Fibroblast of the conjunctiva (primary cell): ENCODE results near the gene RBM19.
A peak's percentile ranks its signal among the peaks of the same experiment; 100 is the strongest.
"Not testable (repeated sequence)": the region's sequence is repeated elsewhere in the genome, so short reads cannot be mapped to it uniquely, and the experiment has no call there.

ENCODE experiments used
- DNase-seq: peaks from one replicate; pipeline ENCODE4 v3.0.0-alpha.2; 2010; ENCODE audit warnings: low read depth

RBM19 gene

DNA sequence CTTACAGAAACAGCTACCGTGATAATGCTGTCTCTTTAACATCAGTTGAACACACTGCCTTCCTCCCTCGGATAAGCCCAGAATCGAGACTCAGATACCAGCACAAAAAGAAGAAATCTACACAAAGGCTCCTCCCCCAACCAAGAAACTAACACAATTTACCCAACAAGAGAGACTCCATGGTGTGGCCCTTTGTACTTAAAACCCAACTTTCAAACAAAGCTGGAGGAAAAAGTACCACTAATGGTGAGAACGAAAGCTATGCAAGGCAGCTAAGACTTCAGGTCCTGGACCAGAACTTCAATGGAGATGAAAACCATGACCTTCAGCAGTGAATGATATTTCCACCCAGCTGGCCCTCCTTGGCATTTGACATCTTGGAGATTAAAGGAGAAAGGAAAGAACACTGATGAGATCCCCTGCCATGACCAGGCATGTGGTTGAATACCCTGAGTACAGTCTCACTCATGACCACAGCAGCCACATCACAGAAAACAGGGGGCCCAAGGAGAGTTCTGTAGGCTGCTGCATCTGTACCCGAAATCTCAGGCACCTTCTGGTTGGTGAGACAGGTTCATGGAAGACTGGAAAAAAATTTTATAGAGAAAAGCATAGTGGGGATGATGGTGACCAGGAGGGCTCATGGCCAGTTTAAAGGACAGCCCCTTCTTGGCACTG is 36.7 kb downstream of the RBM19 start:
- no peak for DNase-seq

DNA sequence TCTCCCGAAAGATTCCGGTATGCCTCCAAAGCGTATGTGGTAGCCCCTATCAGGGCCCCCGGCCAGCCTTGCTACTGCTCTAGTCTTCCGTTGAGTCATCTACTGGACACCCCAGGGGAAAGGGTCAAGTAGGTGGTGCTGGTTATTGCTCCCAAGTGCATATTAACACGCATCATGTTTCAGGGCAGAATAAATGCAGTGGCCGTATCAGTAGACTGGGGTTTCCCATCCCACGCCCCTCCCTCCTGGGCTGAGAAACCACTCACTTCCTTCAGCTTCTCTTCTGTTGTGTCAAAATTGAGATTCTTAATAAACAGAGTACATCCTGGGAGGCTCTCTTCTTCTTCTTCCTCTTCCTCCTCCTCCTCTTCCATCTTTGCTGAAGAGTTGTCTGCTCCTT is 39.3 kb downstream of the RBM19 start:
- no peak for DNase-seq

DNA sequence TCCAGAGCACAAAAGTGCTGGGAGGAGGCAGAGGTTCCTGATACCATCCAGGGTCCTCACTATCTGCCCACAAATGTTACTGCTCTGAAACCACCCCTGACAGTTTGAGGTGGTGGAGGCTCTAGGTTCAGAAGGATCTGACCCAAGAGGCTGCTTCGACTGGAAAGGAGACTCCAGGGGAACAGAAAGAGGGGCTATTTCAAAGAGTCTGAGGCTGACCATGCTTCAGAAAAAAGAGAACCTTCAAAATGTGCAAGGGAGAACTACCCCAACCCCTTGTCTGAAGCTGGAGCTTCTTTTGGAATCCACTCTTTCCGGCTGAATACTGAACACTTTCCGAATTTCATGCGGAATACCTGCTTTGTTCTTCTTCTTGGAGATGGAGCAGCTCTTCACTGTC is 41.8 kb downstream of the RBM19 start:
- DNase-seq, result no peak

DNA sequence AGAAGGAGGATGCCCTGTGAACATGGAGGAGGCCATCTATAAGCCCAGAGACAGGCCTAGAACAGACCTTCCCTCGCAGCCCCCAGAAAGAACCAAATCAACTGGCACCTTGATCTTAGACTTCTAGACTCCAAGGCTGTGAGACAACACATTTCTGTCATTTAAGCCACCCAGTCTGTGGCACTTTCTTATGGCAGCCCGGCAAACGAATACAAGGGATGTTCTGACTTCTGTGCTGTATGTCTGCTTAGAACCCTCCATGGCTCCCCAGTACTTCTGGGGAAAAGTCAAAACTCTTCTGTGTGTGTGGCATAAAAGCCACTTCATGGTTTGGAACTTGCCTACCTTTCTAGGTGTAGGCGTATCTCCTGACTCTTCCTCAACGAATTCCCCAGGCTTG is 42.9 kb downstream of the RBM19 start:
- no peak for DNase-seq

DNA sequence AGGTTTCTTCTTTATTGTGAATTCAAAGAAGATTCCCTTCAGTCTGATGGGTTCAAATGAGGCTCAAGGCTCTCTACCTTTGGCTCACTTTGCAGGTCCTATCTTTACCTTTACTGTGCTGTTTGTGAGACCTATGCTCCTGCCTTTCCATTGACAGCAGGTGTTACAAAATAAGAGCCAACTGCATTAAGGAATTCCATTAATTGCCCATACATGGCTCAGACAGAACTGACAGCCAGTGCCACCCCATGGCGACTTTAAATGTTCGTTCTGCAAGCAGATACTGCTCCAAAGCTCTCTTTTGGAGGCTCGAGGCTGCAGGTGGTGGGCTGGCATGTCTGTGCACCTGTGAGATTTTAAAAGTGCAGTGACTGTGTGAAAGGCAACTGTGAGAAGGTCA is 44.7 kb downstream of the RBM19 start:
- DNase-seq, result no peak

DNA sequence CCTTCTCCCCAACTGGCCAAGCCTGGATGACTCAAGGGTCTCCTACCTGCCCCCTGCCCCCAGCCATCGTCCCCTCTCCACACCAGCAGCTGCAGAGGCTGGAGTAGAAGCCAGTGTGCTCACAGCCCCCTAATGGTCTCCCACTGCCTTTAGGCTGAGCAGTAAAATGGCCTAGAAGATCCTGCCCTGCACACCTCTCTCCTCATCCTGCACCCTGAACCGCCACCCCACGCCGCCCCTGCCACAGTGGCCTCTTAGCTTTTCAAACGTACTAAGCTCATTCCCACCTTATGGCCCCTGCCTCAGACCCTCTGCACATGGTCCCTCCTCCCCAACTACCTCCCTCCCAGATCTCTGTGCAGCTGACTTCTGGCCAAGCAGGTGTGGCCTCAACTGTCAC is 46.3 kb downstream of the RBM19 start:
- DNase-seq, result no peak

DNA sequence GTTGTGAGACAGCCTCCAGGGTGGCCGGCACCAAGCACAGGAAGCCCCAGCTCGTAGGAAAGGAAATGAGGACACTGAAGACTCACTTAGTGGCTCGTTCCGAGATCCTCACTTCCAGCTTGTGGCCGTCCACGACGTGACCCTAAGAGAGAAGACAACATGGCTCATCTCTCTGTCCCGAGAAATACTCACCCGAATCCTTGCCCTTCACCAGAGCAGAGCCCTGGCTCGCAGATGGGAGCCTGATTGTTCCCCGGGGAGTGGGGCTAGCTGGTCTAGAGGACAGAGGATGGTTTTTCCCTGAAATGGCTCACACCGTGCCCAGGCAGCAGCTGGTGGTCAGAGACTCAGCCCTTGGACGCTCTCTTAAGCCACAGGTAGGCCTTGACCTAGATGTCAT is 47.8 kb downstream of the RBM19 start:
- DNase-seq, result no peak

DNA sequence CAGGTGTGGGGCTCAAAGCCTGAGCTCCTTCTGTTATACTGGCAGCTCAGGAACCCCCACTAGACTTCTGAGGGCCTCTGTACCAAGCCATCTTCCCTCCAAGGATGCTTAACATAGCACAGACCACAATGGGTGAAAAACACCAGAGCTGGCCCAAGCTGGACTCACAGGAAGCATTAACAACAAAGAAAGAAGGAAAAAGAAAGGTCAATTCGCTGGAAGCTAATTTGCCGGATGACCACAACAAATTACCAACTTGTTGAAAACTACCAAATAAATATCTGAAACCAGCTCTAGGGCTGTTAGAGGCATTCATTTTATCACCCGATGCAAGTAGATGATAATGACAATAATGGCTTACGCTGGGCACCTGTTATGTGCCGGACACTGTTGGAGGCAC is 48.7 kb downstream of the RBM19 start:
- no peak for DNase-seq

DNA sequence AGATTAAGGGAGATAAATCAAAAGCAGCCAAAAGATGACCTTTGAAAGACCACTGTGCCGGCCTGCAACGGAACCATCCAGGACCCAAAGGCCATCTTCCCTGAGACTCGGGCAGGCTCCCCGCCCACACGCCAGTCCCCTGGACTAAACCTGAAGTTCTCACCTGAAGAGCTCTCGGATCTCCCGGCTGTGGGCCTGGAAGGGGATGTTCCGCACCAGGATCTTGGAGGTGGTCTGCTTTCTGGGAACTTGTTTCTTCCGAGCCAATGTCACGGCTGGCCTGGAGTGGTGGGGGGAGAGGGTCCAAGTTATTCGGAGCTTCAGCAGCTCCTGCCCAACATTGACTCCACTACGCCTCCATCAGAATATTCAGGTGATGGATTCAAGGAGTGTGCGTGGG is 51.3 kb downstream of the RBM19 start:
- DNase-seq, result no peak

DNA sequence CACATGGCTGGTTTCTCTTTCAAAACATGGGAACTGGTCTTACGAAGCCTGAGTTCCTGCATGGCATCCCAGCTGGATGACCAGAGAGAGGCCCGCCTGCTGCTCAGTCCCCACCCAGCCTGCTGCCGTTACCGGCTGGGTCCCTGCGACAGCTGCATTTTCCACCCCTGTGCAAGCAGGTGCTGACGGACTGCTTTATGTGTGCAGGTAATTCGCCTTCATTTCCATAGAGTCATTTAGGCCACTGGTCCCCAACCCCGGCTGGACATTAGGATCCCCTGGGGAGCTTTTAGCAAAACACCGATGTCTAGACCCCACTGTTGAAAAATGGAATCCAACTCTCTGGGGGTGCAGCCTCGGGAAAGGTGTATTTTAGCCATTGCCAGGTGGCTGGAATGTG is 51.9 kb downstream of the RBM19 start:
- no peak for DNase-seq

DNA sequence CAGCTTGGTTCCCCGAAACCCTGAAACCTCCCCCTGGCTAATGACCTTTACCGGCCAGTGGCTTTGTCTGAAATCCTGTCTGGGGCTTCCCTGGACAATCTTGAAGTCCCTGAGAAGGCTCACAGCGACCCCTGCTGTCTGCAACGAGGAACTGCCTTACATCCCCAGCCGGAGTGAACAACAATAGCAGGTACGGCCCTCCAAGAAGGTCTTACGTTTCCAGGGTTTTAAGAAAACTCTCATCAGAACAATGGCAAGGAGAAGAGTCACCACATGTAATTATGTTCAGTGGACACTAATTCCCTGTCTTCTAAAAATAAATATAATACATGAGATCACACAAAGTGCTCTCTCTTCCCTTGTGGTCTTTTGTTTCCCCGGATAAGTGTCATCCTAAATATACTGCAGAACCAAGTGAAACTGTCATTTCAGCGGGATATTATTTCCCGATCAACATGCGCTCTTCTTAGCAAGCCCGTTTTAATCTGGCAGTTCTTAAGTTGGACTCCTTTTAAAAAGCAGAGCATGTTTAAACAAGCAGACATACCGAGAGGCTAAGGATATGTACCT is 53.3 kb downstream of the RBM19 start:
- peak; percentile 49 for DNase-seq

DNA sequence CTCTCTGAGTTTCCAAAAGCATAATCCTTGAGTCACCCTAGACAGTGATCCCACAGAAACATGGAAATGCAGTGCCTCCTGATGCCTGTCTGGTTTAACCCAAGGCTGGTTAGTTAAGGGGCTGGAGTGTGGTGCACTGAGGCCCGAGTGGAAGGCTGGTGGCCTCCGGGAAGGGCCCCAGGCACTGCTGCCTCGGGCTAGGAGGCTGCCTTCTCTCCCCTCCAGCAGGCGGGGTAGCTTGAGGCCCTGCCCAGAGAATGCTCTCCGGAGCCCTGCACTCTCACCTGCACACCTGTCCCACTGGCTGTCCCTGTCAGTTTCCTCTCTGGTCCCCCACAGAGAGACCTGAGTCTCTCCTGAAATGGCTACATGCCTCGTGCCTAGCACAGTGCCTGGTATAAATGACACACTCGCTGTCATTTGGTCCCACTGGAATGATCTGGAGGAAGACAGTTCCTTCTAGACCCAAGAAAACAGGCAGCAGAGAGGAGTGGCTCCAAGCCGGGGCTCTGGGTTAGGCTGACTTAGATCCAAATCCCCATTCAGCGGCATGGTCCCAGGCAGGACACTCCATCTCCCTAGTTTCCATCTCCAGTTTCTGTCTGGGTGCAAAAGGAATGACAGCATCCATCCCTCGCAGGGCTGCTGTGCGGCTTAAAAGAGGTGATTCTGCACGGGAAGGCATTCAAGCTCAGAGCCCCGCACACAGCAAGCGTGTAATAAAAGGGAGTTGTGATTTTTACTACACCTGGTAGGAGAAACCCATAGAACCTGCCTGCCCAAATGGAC is 54.0 kb downstream of the RBM19 start:
- DNase-seq, result no peak

DNA sequence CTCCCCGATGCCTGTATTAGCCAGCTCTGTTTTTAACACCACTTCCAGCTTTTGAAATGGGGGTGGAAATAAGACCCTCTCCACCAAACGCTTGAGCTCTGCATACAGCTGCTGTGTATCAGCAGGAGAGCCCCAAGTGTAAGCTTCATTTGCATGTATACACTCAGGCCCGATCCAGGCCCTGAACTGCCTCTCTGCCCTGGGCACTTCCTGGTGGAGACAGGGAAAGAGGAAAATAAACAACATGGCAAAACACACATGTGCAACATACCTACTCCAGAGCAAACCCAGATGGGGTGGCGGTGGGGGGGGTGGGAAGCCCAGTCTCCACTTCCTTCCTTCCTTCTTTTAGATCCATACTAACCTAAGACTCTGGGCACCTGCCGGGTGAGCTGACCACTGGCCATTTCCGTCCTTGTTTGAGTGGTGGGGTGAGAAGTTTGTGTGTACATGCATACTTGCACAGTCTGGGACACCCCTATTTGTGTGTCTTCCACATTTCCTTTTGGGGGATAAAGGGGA is 55.3 kb downstream of the RBM19 start:
- DNase-seq, result no peak

DNA sequence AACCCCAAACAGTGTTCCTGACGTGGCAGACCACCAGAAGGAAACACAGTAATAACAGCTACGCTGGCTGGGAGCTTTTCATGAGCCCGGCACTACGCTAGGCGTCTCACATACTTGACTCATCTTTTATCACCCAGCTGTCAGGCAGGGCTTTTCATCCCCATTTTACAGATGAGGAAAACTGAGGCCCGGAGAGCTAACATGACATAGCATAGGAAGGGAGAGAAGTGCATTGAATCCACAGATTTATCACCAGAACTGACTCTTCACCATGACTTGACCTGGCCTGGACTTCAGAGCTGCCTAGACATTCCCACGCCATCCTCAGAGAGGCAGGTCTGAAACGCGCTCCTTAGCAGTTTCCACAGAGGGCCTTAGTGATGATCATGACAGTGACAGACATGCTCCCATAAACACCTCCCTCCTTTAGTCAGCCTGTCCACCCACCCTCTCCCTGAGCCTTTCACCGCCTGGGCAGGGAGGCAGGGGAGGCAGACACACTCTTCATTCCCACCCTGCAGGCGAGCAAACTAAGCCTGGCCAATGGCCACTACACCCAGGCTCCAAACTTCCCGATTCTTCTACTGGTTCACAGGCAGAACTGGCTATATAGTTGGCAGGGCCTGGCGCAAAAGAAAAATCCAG is 56.2 kb downstream of the RBM19 start:
- DNase-seq, result no peak

DNA sequence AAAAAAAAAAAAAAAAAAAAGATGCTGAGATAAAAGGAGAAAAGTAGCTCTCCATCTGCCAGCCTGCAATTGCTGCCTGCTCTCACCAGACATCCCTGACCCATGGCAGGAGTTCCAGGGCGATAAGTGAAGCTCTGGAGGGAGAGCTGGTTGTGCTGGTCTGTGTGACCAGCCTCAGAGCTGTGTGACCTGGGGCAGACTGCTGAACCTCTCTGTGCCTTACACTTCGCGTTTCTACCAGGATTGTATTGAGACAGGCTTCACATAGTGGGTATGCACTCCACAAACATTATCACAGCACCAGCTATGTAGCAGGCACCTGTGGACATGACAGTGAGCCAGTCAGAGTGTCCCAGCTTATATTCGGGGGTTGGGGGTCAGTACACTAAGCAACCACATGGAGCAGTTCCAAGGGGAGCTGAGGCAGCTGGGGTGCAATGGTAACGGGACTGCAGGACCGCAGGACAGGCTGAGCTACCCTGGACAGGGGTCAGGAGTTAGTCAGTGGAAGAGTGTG is 57.5 kb downstream of the RBM19 start:
- no peak for DNase-seq

DNA sequence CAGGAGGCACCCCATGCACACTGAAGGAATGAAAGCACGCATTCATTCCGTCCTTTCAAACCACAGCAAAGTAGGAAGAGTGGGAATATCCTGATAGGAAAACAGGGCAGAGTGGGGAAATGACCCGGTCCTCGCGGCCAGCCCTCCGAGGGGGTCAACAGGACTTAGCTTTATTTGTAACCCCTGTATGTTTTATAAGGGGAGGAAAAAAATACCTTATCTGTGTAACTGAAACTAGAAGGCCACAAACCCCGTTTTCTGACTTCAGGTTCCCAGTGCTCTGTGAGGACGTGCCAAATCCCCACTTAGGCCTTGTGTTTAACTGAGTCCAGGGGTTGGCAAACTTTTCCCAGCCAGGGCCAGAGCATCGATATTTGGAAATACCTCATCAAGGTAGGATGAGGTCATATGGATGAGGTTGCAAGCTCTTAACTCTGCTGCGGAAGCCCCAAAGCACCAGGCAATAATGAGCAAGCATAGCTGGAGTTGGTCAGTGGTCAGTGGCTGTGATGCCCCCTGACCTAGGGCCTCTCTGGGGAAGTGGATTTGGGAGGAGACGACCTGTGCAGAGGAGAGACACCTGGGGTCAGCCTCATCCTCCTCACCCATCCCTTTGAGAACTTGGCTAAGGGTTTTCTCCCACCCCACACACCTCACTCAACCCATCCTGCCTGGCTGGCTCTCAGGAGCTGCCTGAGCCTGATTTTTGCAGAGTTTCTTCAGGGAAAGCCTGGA is 58.5 kb downstream of the RBM19 start:
- no peak for DNase-seq

DNA sequence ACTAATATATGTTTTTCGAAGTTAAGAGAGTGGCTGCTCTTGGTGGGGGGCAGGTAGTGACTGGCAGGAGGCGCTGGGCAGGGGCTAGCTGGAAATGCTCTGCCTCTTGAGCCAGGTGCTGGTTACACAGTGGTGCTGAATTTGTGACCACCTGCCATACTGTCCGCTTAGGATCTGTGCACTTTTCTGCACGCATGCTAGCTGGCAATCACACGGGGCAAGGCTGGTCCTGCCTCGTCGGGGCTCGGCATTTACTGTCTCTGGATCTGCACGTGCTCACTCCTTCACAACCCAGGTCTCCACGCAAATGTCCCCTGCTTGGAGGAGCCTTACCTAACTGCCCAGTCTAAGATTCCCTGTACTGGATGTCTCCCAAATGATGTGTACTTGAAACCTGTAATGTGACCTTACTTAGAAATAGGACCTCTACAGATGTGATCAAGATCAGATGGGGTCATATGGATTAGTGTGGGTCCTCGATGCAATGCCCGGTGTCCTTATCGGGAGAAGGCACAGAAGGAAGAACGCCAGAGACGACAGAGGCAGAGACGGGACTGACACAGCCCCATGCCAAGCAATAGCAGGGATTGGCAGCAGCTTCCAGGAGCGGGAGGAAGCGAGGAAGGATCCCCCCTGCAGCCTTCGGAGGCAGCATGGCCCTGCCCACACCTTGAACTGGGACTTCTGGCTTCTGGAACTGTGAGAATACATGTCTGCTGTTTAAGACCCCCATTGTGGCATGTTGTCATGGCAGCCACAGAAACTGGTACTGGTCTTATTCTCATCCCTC is 59.5 kb downstream of the RBM19 start:
- DNase-seq, result no peak

DNA sequence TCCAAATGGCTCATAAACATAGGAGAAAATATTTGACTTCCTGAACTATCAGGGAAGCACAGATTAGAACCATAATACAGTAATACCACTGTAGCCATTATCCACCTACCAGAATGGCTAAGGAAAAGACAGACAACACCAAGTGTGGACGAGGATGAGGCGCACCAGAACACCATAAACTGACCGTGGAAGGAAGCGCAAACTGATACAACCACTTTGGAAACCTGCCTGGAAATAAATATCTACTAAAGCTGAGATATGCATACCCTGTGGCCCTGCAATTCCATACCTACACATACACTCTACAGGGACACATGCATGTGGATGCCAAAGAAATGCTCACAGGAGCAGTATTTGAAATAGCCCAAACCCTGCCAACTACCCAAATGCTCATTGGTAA is 60.3 kb downstream of the RBM19 start:
- no peak for DNase-seq

DNA sequence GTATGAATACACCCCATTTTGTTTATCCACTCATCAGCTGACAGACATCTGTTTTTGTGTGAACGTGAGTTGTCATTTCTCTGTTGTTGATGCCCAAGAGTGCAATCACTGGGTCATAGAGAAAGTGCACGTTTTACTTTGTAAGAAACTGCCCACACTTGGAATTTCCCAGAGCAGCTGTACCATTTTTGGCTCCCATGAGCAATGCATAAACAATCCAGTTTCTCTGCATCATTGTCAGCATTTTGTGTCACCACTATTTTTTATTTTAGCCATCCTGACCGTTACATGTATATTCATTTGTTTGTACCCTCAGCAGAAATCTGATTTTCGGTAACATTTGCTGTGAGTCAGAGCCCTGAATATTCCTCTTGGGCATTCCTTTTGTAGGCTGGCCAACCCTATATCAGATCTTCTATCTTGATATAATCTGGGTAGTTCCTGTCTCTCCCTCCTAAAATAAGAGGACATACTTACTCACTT is 62.7 kb downstream of the RBM19 start:
- no peak for DNase-seq

DNA sequence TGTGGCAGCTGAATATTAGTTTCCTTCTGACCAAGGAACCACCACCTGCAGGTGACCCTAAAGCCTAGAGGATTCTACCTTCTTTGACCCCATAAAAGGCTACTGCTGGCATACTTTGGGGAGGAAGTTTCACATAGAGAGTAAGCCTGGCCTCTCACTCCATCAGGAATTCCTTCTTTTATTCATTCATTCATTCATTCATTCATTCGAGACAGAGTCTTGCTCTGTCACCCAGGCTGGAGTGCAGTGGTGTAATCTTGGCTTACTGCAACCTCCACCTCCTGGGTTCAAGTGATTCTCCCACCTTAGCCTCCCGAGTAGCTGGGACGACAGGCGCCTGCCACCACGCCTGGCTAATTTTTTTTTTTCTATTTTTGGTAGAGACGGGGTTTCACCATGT is 64.8 kb downstream of the RBM19 start:
- DNase-seq, result not testable (repeated sequence)

DNA sequence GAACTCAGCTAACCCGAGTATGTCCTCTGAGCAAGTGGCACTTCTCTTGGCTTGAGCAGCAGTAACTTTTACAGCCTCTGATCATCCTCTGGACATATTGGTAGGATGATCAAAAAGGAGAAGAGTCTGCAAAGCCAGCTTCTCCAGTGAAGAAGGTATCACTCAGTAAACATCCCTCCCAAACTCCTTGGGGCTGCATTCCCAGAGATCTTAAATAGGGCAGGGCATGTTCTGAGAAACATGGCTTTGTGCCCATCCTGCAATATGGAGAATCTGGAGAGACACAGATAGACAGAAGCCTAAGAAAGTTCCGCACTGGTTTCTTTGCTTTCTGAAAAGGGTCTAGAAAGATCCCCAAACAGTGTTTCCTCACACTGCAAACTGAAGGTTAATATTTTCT is 65.4 kb downstream of the RBM19 start:
- DNase-seq, result no peak
